SU-DHL-6 (cell line): ENCODE measurements around the gene STRA8.

Experiments used
- H2AFZ ChIP-seq: fragments of 200-600 bp; sonication (generic); 2 replicates; pipeline ENCODE4 v1.6.1; 2014; ENCODE audit warnings: low read depth, mild to moderate bottlenecking, moderate library complexity, mixed read lengths, antibody characterized with exemption, low read length; ENCODE audit not compliant: severe bottlenecking
- H3F3A ChIP-seq: fragments of 200-600 bp; shearing (Covaris generic); 2 replicates; pipeline ENCODE4 v1.6.0; 2016; ENCODE audit warnings: antibody characterized with exemption, mild to moderate bottlenecking; ENCODE audit not compliant: insufficient read depth
- H3K27ac ChIP-seq: fragments of 200-600 bp; sonication (generic); 2 replicates; pipeline ENCODE4 v1.5.1; 2016; ENCODE audit warnings: low read depth, mild to moderate bottlenecking, low read length, moderate library complexity, mixed read lengths
- H3K27me3 ChIP-seq: fragments of 200-600 bp; sonication (generic), shearing (Covaris generic); 2 replicates; pipeline ENCODE4 v1.6.0; 2014; ENCODE audit warnings: mild to moderate bottlenecking, low read length
- H3K36me3 ChIP-seq: fragments of 200-600 bp; sonication (generic); 2 replicates; pipeline ENCODE4 v1.6.1; 2014; ENCODE audit warnings: mild to moderate bottlenecking, low read length, mixed read lengths
- H3K4me2 ChIP-seq: fragments of 300-600, 200-600 bp; shearing (Covaris generic), sonication (generic); 2 replicates; pipeline ENCODE4 v1.6.0; 2014; ENCODE audit warnings: low read length, low read depth, mild to moderate bottlenecking; ENCODE audit not compliant: poor library complexity, severe bottlenecking
- H3K4me3 ChIP-seq: fragments of 200-600 bp; sonication (generic); 2 replicates; pipeline ENCODE4 v1.5.1; 2014; ENCODE audit warnings: antibody characterized with exemption, low read length, mild to moderate bottlenecking, mixed read lengths; ENCODE audit not compliant: insufficient read depth, poor library complexity, severe bottlenecking
- H3K79me2 ChIP-seq: fragments of 200-600 bp; sonication (generic); 2 replicates; pipeline ENCODE4 v1.6.1; 2014; ENCODE audit warnings: mild to moderate bottlenecking, low read length, moderate library complexity; ENCODE audit not compliant: insufficient read depth
- H3K9ac ChIP-seq: fragments of 200-600 bp; sonication (generic); 2 replicates; pipeline ENCODE4 v1.7.0; 2014; ENCODE audit warnings: mild to moderate bottlenecking, low read length
- H3K9me2 ChIP-seq: fragments of 200-600 bp; sonication (generic); replicated peaks from 2 replicates; pipeline ENCODE4 v1.6.1; 2014; ENCODE audit warnings: low read length; ENCODE audit not compliant: insufficient read depth
- H3K9me3 ChIP-seq: fragments of 200-600 bp; sonication (generic); 2 replicates; pipeline ENCODE4 v1.6.1; 2014; ENCODE audit warnings: low read length, mixed read lengths; ENCODE audit not compliant: insufficient read depth
- H4K20me1 ChIP-seq: fragments of 200-600 bp; sonication (generic); 2 replicates; pipeline ENCODE4 v1.6.1; 2014; ENCODE audit warnings: low read depth, mild to moderate bottlenecking, antibody characterized with exemption, low read length, moderate library complexity, mixed read lengths
- EZH2phosphoT487 ChIP-seq: fragments of 200-600 bp; sonication (generic), shearing (Covaris generic); conservative IDR thresholded peaks from 2 replicates; pipeline ENCODE4 v1.6.1; 2018; ENCODE audit warnings: mild to moderate bottlenecking, antibody characterized with exemption, low read length, moderate library complexity, mixed read lengths
- TF ChIP-seq, protein P1 (sequence below): fragments of 200-600 bp; sonication (generic); IDR thresholded peaks from one replicate; pipeline ENCODE4 v1.5.1; 2017; ENCODE audit warnings: antibody characterized with exemption, mild to moderate bottlenecking, low read length, moderate library complexity; ENCODE audit not compliant: insufficient read depth, poor library complexity, severe bottlenecking

The STRA8 gene

GRCh38 chr7:135200821-135201331 lies 32.8 kb upstream of the STRA8 start:
- Histone ChIP-seq H3K9ac (no peak overlapping the region), H3K27ac (no peak overlapping the region), H3K9me2 (no peaks in the 10 kb centered on the region), H3K4me3 (no peak overlapping the region), H3K9me3 (no peaks in the 10 kb centered on the region), H4K20me1 (no peaks in the 10 kb centered on the region), H3K36me3 (no peaks in the 10 kb centered on the region), H2AFZ (no peak overlapping the region), H3K27me3 (no peaks in the 10 kb centered on the region), H3K4me2 (no peak overlapping the region), H3K79me2 (no peaks in the 10 kb centered on the region), H3F3A (no peaks in the 10 kb centered on the region)
- no peak for TF ChIP-seq EZH2phosphoT487
- TF ChIP-seq, protein P1, sequence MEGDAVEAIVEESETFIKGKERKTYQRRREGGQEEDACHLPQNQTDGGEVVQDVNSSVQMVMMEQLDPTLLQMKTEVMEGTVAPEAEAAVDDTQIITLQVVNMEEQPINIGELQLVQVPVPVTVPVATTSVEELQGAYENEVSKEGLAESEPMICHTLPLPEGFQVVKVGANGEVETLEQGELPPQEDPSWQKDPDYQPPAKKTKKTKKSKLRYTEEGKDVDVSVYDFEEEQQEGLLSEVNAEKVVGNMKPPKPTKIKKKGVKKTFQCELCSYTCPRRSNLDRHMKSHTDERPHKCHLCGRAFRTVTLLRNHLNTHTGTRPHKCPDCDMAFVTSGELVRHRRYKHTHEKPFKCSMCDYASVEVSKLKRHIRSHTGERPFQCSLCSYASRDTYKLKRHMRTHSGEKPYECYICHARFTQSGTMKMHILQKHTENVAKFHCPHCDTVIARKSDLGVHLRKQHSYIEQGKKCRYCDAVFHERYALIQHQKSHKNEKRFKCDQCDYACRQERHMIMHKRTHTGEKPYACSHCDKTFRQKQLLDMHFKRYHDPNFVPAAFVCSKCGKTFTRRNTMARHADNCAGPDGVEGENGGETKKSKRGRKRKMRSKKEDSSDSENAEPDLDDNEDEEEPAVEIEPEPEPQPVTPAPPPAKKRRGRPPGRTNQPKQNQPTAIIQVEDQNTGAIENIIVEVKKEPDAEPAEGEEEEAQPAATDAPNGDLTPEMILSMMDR: no peak

- Histone ChIP-seq H3K4me2 (no peak overlapping the region), H3K9me3 (no peaks in the 10 kb centered on the region), H3K27me3 (no peaks in the 10 kb centered on the region), H3K9me2 (no peaks in the 10 kb centered on the region), H3K9ac (no peak overlapping the region), H2AFZ (no peak overlapping the region), H4K20me1 (no peaks in the 10 kb centered on the region), H3F3A (no peaks in the 10 kb centered on the region), H3K36me3 (no peaks in the 10 kb centered on the region), H3K27ac (no peak overlapping the region), H3K4me3 (no peak overlapping the region), H3K79me2 (no peaks in the 10 kb centered on the region)
- TF ChIP-seq, protein P1: no peak
- no peak for TF ChIP-seq EZH2phosphoT487
These were observed 32.3 kb upstream of the STRA8 start for GRCh38 chr7:135201350-135201749.

- Histone ChIP-seq H3K9me2 (no peaks in the 10 kb centered on the region), H3K4me3 (no peak overlapping the region), H3K27ac (no peak overlapping the region), H3K27me3 (no peaks in the 10 kb centered on the region), H4K20me1 (no peaks in the 10 kb centered on the region), H3K4me2 (no peak overlapping the region), H3K36me3 (no peaks in the 10 kb centered on the region), H2AFZ (no peak overlapping the region), H3K79me2 (no peaks in the 10 kb centered on the region), H3K9me3 (no peaks in the 10 kb centered on the region), H3F3A (no peaks in the 10 kb centered on the region), H3K9ac (no peak overlapping the region)
- TF ChIP-seq EZH2phosphoT487: no peak
- TF ChIP-seq, protein P1: no peak
These were observed 29.3 kb upstream of the STRA8 start for GRCh38 chr7:135204341-135204749.
